NCI-H2029 treated with DMSO at 0.1 percent for 48 hours (cell line): Measurements from ENCODE around the gene CLPTM1L.
"Not testable (repeated sequence)": the region's sequence is repeated elsewhere in the genome, so short reads cannot be mapped to it uniquely, and the experiment has no call there.

Experiments
- DNase-seq: peaks from one replicate; lab custom pipeline; 2025; lab: John Stamatoyannopoulos, UW

CLPTM1L gene

DNA sequence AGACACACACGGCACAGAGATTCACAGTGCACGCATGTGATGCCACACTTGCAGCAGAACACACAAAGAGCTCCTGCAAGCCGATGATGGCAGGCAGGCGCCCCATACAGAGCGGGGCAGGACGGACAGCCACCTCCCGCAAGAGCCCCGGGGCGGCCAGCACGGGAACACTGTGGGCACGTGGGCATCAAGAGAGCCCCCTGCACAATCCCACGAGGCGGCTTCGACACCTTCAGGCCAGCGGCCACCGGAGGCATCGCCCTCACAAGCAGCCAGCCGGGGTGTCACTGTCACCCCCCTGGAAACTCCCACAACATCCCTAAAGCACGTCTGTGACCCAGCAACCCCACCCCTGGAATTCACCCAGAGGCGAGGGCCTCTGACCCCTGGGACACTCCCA, 68.0 kb downstream of the CLPTM1L start:
- DNase-seq = no peak

GRCh38 chr5:1275397-1276391, 69.2 kb downstream of the CLPTM1L start:
- DNase-seq = not testable (repeated sequence)

DNA sequence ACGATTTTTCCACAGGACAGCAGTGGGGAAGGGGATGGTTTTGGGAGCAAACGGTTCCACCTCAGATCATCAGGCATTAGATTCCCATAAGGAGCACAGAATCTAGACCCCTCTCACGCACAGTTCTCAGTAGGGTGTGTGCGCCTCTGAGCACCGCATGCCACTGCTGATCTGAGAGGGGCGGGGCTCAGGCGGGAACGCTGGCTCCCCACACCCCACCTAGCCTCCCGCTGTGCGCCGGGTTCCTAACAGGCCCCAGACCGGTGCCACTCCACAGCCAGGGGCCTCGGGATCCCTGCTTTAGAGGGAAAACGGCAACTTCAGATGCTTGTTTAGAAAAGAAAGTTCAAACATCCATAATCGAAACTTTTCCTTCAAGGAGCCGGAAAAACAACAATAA, 70.4 kb downstream of the CLPTM1L start:
- DNase-seq = no peak

- no peak for DNase-seq
These were observed 71.2 kb downstream of the CLPTM1L start for GRCh38 chr5:1273745-1274144.

- no peak for DNase-seq
These were observed 72.7 kb downstream of the CLPTM1L start for GRCh38 chr5:1272201-1272600.

DNA sequence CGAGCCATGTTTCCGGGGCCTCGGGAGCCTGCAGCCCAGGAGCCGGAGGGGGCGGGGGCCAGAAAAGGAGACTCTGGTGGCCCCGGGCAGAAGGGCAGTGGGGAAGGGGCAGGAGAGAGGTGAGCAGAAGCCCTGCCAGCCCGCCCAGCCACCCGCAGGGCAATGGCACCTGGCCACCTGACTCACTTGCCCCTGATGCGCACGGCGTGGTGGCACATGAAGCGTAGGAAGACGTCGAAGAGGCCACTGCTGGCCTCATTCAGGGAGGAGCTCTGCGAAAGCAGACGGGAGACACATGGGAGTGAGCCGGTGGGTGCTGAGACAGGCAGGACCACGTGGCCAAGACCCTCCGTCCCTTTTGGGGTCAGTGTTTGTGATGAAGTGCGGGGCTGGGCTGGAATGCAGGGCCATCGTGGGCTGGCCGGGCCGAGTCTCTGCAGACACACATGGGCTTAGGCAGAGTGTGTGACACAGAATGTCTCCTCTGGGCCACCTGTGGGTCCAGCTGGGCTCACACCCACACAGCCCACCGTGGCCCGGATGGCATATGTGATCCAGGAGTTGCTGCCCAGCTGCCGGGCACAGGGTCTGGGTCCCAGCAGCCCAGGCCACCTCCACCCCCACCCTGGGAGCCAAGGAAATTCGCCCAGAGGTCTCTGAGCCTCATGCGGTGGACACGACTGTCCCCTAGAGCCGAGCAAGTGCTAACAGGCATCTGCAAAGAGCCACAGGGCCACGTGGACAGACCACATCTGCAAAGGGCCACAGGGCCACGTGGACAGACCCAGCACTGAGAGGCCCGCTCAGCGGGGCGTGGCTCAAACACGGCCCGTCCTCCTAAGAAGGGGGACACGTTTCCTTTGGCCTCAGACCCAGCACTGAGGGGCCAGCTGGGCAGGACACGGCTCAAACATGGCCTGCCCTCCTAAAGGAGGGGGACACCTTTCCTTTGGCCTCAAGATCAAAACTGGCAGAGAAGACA, 73.7 kb downstream of the CLPTM1L start:
- DNase-seq = no peak

DNA sequence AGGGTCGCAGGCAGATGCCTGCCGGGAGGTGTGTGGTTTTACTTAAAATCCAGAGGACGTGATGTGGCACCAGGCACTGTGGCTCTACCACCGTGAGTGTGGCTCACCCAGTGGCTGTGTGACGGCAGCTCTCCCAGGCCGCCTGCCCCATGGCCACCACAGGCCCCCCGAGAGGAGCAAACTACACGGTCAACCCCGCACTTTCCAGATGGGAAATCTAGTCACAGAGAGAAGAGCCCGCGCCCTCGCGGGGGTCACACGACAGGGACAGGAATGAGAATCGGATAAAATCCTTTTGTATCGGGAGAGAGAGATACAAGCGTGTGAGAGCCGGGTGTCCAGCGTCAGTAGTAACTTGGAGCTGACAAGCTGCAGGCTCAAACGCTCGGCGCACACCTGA, 74.5 kb downstream of the CLPTM1L start:
- no peak for DNase-seq

- DNase-seq = no peak
These were observed 76.2 kb downstream of the CLPTM1L start for GRCh38 chr5:1268666-1269065.

GRCh38 chr5:1268056-1268455, 76.8 kb downstream of the CLPTM1L start:
- DNase-seq = no peak
